GM18507 (cell line): ENCODE results near the gene WWOX.

Experiments
- DNase-seq: peaks from one replicate; pipeline ENCODE4 v3.0.0; 2011; ENCODE audit warnings: low read depth; ENCODE audit not compliant: insufficient read length; ENCODE audit errors: extremely low spot score
- FAIRE-seq: peaks from 2 replicates; lab custom pipeline; 2011; peaks lifted over from hg19 to GRCh38; lab: Jason Lieb, UNC

The WWOX gene

GRCh38 chr16:78562650-78563049 is 463.2 kb downstream of the WWOX start:
- no peak for FAIRE-seq
- DNase-seq: no peak

- FAIRE-seq (no peak), DNase-seq (no peak)
These were observed 464.5 kb downstream of the WWOX start for GRCh38 chr16:78563905-78564304.

GRCh38 chr16:78566397-78567073 is 467.1 kb downstream of the WWOX start:
- DNase-seq: no peak
- FAIRE-seq: no peak

GRCh38 chr16:78570399-78571141 is 471.1 kb downstream of the WWOX start:
- FAIRE-seq (peak; percentile 73), DNase-seq (no peak)

GRCh38 chr16:78571434-78571833 is 472.0 kb downstream of the WWOX start:
- DNase-seq: no peak
- FAIRE-seq: peak; percentile 45

DNA sequence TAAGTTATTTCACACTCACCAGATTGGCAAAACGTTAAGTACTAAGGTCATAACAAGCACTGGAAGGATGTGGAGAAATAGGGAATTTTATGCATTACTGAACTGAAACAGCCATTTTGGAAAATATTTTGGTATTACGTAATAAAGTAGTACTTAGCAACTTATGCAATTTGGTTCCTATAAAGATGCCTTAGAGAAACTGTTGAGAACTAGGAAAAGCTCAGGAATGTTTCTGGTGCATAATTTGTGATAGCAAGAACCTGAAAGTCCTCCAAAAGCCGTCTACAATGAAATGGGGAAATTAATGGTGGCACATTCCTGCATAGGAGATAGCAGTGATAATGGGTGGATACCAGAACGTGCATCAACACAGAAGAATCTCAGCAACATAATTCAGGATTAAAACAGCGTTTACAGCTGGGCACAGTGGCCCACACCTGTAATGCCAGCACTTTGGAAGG is 472.5 kb downstream of the WWOX start:
- DNase-seq: no peak
- no peak for FAIRE-seq

DNA sequence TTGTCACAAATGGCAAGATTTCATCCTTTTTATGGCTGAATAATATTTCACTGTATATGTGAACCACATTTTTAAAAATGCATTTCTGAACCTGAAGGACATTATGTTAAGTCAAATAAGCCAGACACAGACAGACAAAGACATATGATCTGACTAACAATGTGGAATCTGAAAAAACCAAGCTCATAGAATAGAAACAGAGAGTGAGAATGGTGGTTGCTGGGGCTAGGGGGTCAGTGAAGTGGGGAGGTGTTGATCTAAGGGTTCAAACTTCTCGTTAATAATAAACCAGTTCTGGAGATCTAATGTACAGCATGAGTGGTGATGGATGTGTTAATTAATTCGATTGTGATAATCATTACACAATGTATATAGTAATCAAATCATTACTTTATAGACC is 475.1 kb downstream of the WWOX start:
- DNase-seq: no peak
- peak; percentile 84 for FAIRE-seq

DNA sequence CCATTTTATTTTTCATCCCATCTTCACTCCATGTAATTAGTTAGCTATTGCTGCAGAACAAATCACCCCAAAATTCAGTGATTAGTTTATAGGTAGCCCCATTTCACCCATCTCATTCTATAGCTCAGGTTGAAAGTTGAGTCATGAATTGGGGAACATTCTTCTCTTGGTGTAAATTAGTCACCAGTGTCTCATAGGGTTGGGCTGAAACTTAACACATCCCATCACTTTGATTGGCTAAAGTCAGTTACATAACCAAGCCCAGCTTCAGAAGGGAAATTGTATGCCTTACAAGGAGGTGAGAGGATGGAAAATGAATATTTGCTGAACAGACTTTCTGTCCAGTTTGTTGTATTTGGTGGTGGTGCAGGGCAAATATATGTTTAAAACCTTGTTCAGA is 477.5 kb downstream of the WWOX start:
- FAIRE-seq (no peak), DNase-seq (no peak)

- FAIRE-seq (peak; percentile 47), DNase-seq (no peak)
These were observed 478.2 kb downstream of the WWOX start for GRCh38 chr16:78577630-78578029.

DNA sequence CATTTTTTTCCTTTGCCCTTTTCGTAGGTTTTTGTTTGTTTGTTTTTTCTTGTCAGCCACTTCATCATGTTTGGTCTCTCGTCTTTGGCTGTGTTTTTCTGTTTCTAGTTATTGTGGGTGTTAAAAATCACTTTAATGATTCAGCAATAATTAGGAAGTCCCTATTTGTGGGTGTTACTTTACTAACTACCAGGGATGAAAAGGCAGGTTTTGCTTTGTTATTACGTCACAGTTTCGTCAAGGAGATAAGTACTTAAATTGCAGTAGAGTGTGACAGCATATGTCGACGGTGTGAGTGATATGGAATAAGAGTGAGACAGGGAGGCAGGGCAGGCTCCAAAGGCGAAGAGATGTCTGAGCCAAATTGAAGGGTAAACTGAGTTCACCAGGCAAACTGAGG is 479.6 kb downstream of the WWOX start:
- no peak for DNase-seq
- no peak for FAIRE-seq

GRCh38 chr16:78583441-78583840 is 484.0 kb downstream of the WWOX start:
- no peak for FAIRE-seq
- DNase-seq: no peak

DNA sequence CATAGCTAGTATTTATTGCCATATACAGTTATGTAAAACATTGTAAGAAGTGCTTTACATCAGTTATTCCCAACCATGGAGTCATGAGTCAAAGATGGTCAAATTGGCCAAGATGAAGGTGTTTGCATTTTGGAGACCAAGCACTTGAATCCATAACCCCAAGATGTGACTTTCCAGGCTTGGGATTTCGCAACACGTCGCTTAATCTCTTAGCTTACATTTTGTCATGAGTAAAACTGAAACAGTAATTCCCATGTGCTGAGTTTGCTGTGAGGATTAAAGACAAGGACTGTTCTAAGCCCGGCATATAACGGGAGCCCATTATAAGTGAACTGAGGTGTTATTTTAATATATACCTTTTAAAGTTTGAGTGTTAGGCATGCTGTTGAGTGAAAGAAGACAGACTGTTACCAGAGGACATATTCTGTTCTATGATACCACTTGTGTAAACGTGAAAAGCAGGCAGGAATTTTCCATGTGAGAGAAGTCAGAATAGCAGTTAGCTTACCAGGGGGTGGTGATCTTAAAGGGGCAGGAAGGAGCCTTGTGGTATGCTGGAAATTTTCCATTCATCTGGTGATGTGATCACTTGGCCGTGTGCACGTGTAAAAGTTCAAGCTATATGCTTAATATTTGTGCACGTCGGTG is 484.9 kb downstream of the WWOX start:
- no peak for FAIRE-seq

GRCh38 chr16:78584991-78585390 is 485.5 kb downstream of the WWOX start:
- FAIRE-seq (no peak), DNase-seq (no peak)

More for the DNA sequence above, 484.9 kb downstream of the WWOX start:
- no peak for DNase-seq

GRCh38 chr16:78589331-78589730 is 489.9 kb downstream of the WWOX start:
- no peak for DNase-seq
- no peak for FAIRE-seq

GRCh38 chr16:78591682-78592103 is 492.2 kb downstream of the WWOX start:
- FAIRE-seq: no peak

GRCh38 chr16:78592111-78592510 is 492.7 kb downstream of the WWOX start:
- no peak for FAIRE-seq
- no peak for DNase-seq

More at GRCh38 chr16:78591682-78592103, 492.2 kb downstream of the WWOX start:
- DNase-seq: no peak

- DNase-seq: no peak
- no peak for FAIRE-seq
These were observed 493.9 kb downstream of the WWOX start for GRCh38 chr16:78593352-78593751.

DNA sequence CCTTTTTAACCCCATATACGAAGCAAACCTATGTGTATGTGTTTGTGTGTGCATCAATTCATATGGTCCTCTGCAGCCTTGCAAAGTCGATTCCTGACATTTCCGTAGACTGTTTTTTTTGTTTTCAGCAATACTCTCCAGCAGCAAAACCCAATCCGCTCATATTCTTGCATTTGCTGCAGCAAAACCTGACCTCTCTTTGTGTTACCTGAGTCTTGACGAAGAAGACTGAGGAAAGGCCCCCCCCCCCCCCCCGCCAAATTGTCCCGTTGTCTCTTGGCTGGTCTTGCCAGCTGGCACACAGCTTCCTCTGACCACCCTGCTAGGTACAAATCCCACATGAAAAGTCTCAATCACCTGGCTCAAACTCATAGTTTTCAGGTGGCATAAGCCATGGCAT is 494.7 kb downstream of the WWOX start:
- DNase-seq (no peak), FAIRE-seq (no peak)

DNA sequence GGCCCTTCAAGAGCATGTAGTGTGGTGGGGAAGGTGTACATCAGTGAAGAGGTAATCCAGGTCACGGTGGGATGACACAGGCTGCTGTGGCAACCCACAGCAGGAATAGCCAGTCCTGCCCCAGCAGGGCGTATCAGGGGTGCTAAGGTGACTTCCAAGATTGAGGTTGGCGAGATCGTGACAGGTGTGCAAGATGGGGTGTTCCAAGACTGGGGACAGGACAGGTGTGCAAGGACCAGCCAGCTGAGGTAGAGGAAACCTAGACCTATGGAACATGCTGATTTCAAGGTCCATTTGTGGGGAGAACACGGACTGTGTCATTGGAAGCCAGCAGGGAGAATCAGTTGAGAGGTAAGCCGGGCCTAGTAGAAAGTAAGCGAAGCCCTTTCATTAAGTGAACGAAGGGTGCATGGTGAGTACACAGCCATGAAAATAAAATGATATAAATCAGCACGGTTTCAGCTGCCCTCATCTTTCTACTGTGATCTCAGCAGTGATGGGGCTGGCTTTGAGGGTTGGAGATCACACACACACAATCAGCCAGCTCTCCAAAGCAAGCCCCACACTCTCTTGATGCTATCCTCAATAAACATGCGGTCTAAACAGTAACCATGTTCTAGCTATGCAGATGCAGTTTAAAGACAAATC is 497.0 kb downstream of the WWOX start:
- no peak for DNase-seq
- FAIRE-seq: no peak

DNA sequence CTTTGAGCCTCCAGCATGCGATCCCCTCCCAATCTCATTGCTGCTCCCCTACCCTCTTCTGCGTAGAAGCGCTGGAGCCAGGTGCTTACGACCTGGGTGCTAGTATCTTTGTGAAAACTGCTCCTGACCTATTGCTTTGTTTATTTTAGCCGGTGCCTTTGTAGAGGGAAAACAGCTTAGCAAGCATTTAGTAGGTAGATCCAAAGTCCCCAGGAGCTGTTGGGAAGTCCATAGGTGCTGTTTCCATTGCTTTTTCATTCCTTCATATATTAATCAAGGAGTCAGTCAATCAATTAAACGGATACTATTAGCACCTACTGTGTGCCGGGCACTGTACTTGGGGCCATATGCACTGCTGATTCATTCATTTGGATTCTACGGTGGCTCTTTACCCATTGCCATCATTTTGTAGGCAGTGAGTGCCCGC is 497.6 kb downstream of the WWOX start:
- no peak for FAIRE-seq

More for the DNA sequence above, 497.6 kb downstream of the WWOX start:
- no peak for DNase-seq
